Measurements from ENCODE around the gene ZMYND15.
"Not testable (repeated sequence)": the region's sequence is repeated elsewhere in the genome, so short reads cannot be mapped to it uniquely, and the experiment has no call there.

ZMYND15 gene

GRCh38 chr17:4739122-4740024 is at the start of gene ZMYND15, which contains the start of gene CXCL16:
TSS of gene ZMYND15 (plus strand) at chr17:4739833. CDS start at chr17:4740549, 716 bp downstream.
TSS of gene CXCL16 (minus strand) at chr17:4739928. CDS start at chr17:4739339, 589 bp downstream.
- intact Hi-C loops (cut with DNase I): no loop called here
- peak in 7 of 10 donors; percentile 8 to 88 (median 27) for DNase-seq

- intact Hi-C loops (cut with DNase I): loop anchor here (10.0 kb wide), 1 partner anchor 115 kb away; no protein-coding TSS in a partner anchor
These were observed 49.8 kb upstream of the ZMYND15 start for GRCh38 chr17:4689872-4690271.

GRCh38 chr17:4690745-4691144 is 48.9 kb upstream of the ZMYND15 start:
- DNase-seq: no peak
- intact Hi-C loops (cut with DNase I): loop anchor here (10.0 kb wide), 1 partner anchor 116 kb away; no protein-coding TSS in a partner anchor

More at GRCh38 chr17:4689872-4690271, 49.8 kb upstream of the ZMYND15 start:
- not testable (repeated sequence) for DNase-seq

- no peak for DNase-seq
- intact Hi-C loops (cut with DNase I): loop anchor here (10.0 kb wide), 1 partner anchor 117 kb away; no protein-coding TSS in a partner anchor
These were observed 47.9 kb upstream of the ZMYND15 start for GRCh38 chr17:4691686-4692085.

GRCh38 chr17:4693416-4693815 is 46.2 kb upstream of the ZMYND15 start:
- DNase-seq: no peak
- intact Hi-C loops (cut with DNase I): loop anchor here (10.0 kb wide), 1 partner anchor 119 kb away; no protein-coding TSS in a partner anchor

GRCh38 chr17:4696437-4696805 is 43.2 kb upstream of the ZMYND15 start:
- intact Hi-C loops (cut with DNase I): loop anchor here (10.0 kb wide), 1 partner anchor 122 kb away; no protein-coding TSS in a partner anchor
- no peak for DNase-seq

- intact Hi-C loops (cut with DNase I): loop anchor here (10.0 kb wide), 1 partner anchor 125 kb away; no protein-coding TSS in a partner anchor
- not testable (repeated sequence) for DNase-seq
These were observed 40.1 kb upstream of the ZMYND15 start for GRCh38 chr17:4699401-4700056.

- no peak for DNase-seq
- intact Hi-C loops (cut with DNase I): no loop called here
These were observed 38.5 kb upstream of the ZMYND15 start for GRCh38 chr17:4701116-4701515.

- DNase-seq: no peak
- intact Hi-C loops (cut with DNase I): no loop called here
These were observed 36.3 kb upstream of the ZMYND15 start for GRCh38 chr17:4703330-4703691.

- DNase-seq; intact Hi-C loops (cut with DNase I): not testable (repeated sequence)
These were observed 35.1 kb upstream of the ZMYND15 start for GRCh38 chr17:4704574-4704907.

- intact Hi-C loops (cut with DNase I): loop anchor here (5.0 kb wide), 1 partner anchor 192 kb away; the partner anchor contains the start of gene C17orf107
- no peak for DNase-seq
These were observed 34.6 kb upstream of the ZMYND15 start for GRCh38 chr17:4704991-4705390.

GRCh38 chr17:4706121-4706520 is 33.5 kb upstream of the ZMYND15 start:
- intact Hi-C loops (cut with DNase I): loop anchor here (5.0 kb wide), 1 partner anchor 191 kb away; the partner anchor contains the start of gene C17orf107
- DNase-seq: no peak

- DNase-seq: peak in 3 of 10 donors; percentile 40 to 88 (median 43)
- intact Hi-C loops (cut with DNase I): loop anchor here (5.0 kb wide), 1 partner anchor 189 kb away; the partner anchor contains the start of gene C17orf107
These were observed 31.2 kb upstream of the ZMYND15 start for GRCh38 chr17:4708436-4708835.

GRCh38 chr17:4709794-4710692 is 29.6 kb upstream of the ZMYND15 start, which contains the start of gene ARRB2:
TSS of gene ARRB2 (plus strand) at chr17:4710632. CDS start at chr17:4710722, 90 bp downstream.
- intact Hi-C loops (cut with DNase I): loop anchor here (1.0 to 5.0 kb wide), 3 partner anchors 21 to 187 kb away; partner anchors contain the start of genes C17orf107 and MED11

GRCh38 chr17:4710693-4711634 is 28.7 kb upstream of the ZMYND15 start:
- peak in 1 of 10 donors; percentile 80 for DNase-seq
- intact Hi-C loops (cut with DNase I): loop anchor here (1.0 to 5.0 kb wide), 2 partner anchors 20 to 81 kb away; partner anchors contain the start of gene MED11

More at GRCh38 chr17:4709794-4710692, 29.6 kb upstream of the ZMYND15 start, which contains the start of gene ARRB2:
- peak; percentile 95 to 100 (median 99) for DNase-seq

GRCh38 chr17:4711661-4712181 is 27.9 kb upstream of the ZMYND15 start:
- DNase-seq: peak in 3 of 10 donors; percentile 41 to 81 (median 46)
- intact Hi-C loops (cut with DNase I): loop anchor here (5.0 kb wide), 1 partner anchor 81 kb away; no protein-coding TSS in a partner anchor

GRCh38 chr17:4712526-4712925 is 27.1 kb upstream of the ZMYND15 start:
- intact Hi-C loops (cut with DNase I): loop anchor here (5.0 kb wide), 1 partner anchor 80 kb away; no protein-coding TSS in a partner anchor
- no peak for DNase-seq
